Activated CD4-positive, alpha-beta memory T cell treated with anti-CD3 and anti-CD28 coated beads, Interleukin-2, amount 10 ng/mL, durations not matched to agents 7 days and 5 days (primary cell): ENCODE results near the gene TXN2. TPM values are rescaled to one million over a fixed set of nuclear protein-coding genes. Genes with fewer than 3 reads are reported as not detected.

Experiments
- CTCF ChIA-PET: fragments of 350-600 bp; sonication (Branson Sonifier 250); formaldehyde crosslinking; loops from one replicate; lab custom pipeline; 2021; ENCODE audit warnings: antibody characterized with exemption, inconsistent platforms; lab: Charles Lee
- POLR2A ChIA-PET: fragments of 350-600 bp; sonication (Branson Sonifier 250); formaldehyde crosslinking; loops from one replicate; lab custom pipeline; 2021; ENCODE audit warnings: antibody characterized with exemption; lab: Charles Lee
- DNase-seq: peaks from one replicate; pipeline ENCODE4 v3.0.0-alpha.2; 2020
- H3K27ac Mint-ChIP-seq: one replicate; pipeline ENCODE4 v1.8.0; 2021; ENCODE audit warnings: mild to moderate bottlenecking, mixed read lengths
- H3K27me3 Mint-ChIP-seq: one replicate; pipeline ENCODE4 v1.8.0; 2021; ENCODE audit warnings: mixed read lengths
- H3K36me3 Mint-ChIP-seq: one replicate; pipeline ENCODE4 v1.8.0; 2021; ENCODE audit warnings: low read depth, mixed read lengths
- H3K4me1 Mint-ChIP-seq: one replicate; pipeline ENCODE4 v1.8.0; 2021; ENCODE audit warnings: mixed read lengths
- H3K4me3 Mint-ChIP-seq: one replicate; pipeline ENCODE4 v1.8.0; 2021; ENCODE audit warnings: mild to moderate bottlenecking, mixed read lengths
- H3K9me3 Mint-ChIP-seq: one replicate; pipeline ENCODE4 v1.8.0; 2021; ENCODE audit warnings: mixed read lengths
- total RNA-seq, 2 experiments: library from RNA; stranded (reverse); gene quantifications; one replicate each; pipeline ENCODE4 v1.2.3, GENCODE V29; 2021

The TXN2 gene
- total RNA-seq, 2 experiments from 2014 or later: 72.3 to 73.2 TPM

DNA sequence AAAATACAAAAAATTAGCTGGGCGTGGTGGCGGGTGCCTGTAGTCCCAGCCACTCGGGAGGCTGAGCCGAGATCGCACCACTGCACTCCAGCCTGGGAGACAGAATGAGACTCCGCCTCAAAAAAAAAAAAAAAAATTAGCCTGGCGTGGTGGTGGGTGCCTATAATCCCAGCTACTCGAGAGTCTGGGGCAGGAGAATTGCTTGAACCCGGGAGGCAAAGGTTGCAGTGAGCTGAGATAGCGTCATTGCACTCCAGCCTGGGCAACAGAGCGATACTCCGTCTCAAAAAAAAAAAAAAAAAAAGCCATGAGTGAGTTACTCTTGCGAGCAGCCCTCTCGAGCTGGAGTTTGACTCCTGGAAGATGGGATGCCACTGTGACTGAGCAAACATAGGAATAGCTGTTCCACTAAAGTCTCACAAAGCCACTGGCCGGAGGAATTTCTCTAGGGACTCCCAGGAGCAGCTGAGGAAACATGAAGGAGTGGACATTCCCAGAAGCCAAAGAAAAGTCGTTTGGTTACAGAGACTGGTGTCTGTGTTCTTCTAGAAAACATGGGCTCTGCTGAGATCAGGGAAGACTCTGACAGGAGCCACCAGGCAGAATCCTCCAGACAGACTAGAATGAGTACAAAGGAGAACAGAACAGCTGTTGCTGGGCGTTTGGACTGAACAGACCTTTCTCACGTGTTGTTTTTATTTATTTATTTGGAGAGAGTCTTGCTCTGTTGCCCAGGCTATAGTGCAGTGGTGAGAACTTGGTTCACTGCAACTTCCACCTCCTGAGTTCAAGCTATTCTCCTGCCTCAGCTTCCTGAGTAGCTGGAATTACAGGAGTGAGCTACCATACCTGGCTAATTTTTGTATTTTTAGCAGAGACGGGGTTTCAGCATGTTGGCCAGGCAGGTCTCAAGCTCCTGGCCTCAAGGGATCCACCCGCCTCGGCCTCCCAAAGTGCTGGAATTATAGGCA, 61.2 kb downstream of the TXN2 start:
- no peaks in the 10 kb centered on the region for H3K36me3 Mint-ChIP-seq
- DNase-seq: no peak
- H3K4me1 Mint-ChIP-seq: peaks cover 45% of the 10 kb centered on the region
- ChIA-PET POLR2A (interaction anchor here (0.7 to 1.3 kb wide), 2 partner anchors 10 to 61 kb away, joined by 3 read pairs; partner anchors contain the start of gene TXN2), CTCF (interaction anchor here (0.7 to 1.6 kb wide), 3 partner anchors 9 to 62 kb away, joined by 3 to 6 read pairs (median 3); no protein-coding TSS in a partner anchor)
- no peaks in the 10 kb centered on the region for H3K9me3 Mint-ChIP-seq
- no peak overlapping the region for H3K4me3 Mint-ChIP-seq
- H3K27me3 Mint-ChIP-seq: no peaks in the 10 kb centered on the region
- H3K27ac Mint-ChIP-seq: no peak overlapping the region

- Mint-ChIP-seq H3K27me3 (no peaks in the 10 kb centered on the region), H3K9me3 (no peaks in the 10 kb centered on the region), H3K27ac (peak overlapping the region; percentile 65), H3K36me3 (no peaks in the 10 kb centered on the region), H3K4me1 (peaks cover 36% of the 10 kb centered on the region), H3K4me3 (peak overlapping the region; percentile 55)
- ChIA-PET CTCF (interaction anchor here (0.7 to 1.6 kb wide), 3 partner anchors 18 to 67 kb away, joined by 3 to 5 read pairs (median 3); no protein-coding TSS in a partner anchor), POLR2A (interaction anchor here (1.3 kb wide), 1 partner anchor 9 kb away, joined by 3 read pairs; no protein-coding TSS in a partner anchor)
- no peak for DNase-seq
Observed at GRCh38 chr22:36419177-36419911, 62.1 kb downstream of the TXN2 start.

- ChIA-PET CTCF (interaction anchor here (1.6 kb wide), 1 partner anchor 18 kb away, joined by 3 read pairs; no protein-coding TSS in a partner anchor), POLR2A (no interaction called here)
Observed at GRCh38 chr22:36417281-36417686, 64.2 kb downstream of the TXN2 start.

More at GRCh38 chr22:36417281-36417686, 64.2 kb downstream of the TXN2 start:
- H3K9me3 Mint-ChIP-seq: no peaks in the 10 kb centered on the region
- no peak overlapping the region for H3K27ac Mint-ChIP-seq
- H3K36me3 Mint-ChIP-seq: no peaks in the 10 kb centered on the region
- H3K4me1 Mint-ChIP-seq: peaks cover 37% of the 10 kb centered on the region
- H3K27me3 Mint-ChIP-seq: no peaks in the 10 kb centered on the region
- H3K4me3 Mint-ChIP-seq: no peak overlapping the region
- peak; percentile 29 for DNase-seq

Other genes starting within 250 kb of the TXN2 start
- gene APOL2, start 242.1 kb downstream of the TXN2 start, total RNA-seq: 10 to 100 TPM; 82.3 to 83.0 TPM
- 10 to 100 TPM; 63.0 to 64.0 TPM for gene APOL1, start 228.5 kb downstream of the TXN2 start, total RNA-seq
- 100 to 1,000 TPM; 840 to 865 TPM for gene MYH9, start 93.7 kb downstream of the TXN2 start, total RNA-seq
- 10 to 100 TPM; 10.1 to 12.9 TPM for gene FOXRED2, start 25.4 kb upstream of the TXN2 start, total RNA-seq
- 100 to 1,000 TPM; 189 to 196 TPM for gene EIF3D, start 47.5 kb upstream of the TXN2 start, total RNA-seq
- gene CACNG2, start 222.1 kb upstream of the TXN2 start, total RNA-seq: not detected